NOMO-1 treated with DMSO at 0.1 percent for 48 hours (cell line): ENCODE data around the gene TRUB2.
"Not testable (repeated sequence)": the region's sequence is repeated elsewhere in the genome, so short reads cannot be mapped to it uniquely, and the experiment has no call there.

Experiments used
- DNase-seq: peaks from one replicate; lab custom pipeline; 2025; ENCODE audit not compliant: unreplicated experiment; lab: John Stamatoyannopoulos, UW

Gene TRUB2

DNA sequence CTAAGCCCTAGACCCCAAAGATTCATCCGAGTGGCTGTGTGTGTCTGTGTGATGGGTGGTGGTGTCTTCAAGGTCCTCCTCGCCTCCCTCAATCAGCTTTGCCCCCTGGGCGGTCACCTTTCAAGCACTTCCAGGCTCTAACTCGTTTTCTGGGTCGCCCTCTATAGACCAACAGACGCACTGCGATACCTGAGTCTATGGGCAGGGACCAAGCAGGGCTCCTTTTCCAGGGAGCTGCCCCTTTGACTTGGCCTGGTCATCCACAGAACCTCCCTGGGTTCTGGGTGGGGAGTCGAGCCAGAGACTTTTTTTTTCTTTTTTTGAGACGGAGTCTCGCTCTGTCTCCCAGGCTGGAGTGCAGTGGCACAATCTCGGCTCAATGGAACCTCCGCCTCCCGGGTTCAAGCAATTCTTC lies 19.2 kb upstream of the TRUB2 start:
- peak; percentile 74 for DNase-seq

DNA sequence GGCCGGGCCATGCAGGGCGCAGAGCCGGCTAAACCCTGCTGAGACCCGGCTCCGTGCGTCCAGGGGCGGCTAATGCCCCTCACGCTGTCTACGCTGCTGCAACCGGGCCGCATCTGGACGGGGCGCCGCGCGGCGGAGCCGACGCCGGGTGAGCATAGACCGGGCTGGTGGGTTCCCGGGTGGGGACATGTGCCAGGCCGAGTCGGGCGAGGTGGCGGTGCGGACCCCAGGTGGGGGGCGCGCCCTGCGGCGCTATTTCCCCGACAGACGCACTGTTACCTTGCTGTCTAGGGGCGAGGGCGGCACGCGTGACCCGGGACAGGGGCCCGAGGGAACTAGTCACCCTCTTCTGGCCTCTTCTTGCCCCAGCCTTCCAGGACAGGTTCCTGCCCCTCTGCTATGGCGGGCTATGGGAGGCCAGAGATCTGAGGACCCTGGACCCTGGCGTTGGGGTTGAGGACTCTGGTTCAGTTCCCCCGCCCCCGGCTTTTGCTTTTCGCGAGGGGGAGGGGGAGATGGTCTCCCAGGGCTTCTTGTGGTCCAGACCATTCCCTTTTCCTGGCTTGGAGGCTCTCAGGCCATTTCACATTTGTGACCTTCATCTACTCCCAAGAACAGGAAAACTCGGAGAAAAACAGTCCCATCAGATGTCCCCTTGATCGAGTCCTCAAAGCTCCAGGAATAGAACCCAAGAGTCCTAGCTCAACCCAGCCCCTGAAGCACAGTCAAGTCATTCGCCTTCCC lies 18.6 kb upstream of the TRUB2 start:
- DNase-seq: no peak

GRCh38 chr9:128339761-128340690 lies 17.8 kb upstream of the TRUB2 start, which contains the start of gene SLC27A4:
TSS of gene SLC27A4 (plus strand) at chr9:128340527. CDS start at chr9:128343133, 2,606 bp downstream.
- peak; percentile 60 for DNase-seq

- not testable (repeated sequence) for DNase-seq
Observed at GRCh38 chr9:128338852-128339614, 16.8 kb upstream of the TRUB2 start.

- no peak for DNase-seq
Observed at GRCh38 chr9:128337936-128338335, 15.7 kb upstream of the TRUB2 start.

GRCh38 chr9:128335914-128336313 lies 13.7 kb upstream of the TRUB2 start:
- DNase-seq: no peak

- DNase-seq: no peak
Observed at GRCh38 chr9:128335161-128335560, 12.9 kb upstream of the TRUB2 start.

DNA sequence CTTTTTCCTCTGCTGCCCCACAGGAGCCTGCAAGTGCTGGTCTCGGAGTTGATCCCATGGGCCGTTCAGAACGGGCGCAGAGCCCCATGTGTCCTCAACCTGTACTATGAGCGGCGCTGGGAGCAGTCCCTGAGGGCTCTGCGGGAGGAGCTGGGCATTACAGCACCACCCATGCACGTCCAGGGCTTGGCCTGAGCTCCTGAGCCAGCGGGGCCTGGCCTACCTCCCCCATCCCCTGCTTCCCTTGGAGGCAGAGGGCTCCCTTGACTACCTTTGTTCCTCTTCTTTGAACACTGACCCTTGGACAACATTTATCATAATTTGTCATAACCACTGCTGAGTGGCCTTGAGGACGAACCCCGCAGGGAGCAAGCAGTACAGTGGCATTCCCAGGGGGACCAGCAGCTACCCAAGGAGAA lies 11.2 kb upstream of the TRUB2 start:
- DNase-seq: no peak

DNA sequence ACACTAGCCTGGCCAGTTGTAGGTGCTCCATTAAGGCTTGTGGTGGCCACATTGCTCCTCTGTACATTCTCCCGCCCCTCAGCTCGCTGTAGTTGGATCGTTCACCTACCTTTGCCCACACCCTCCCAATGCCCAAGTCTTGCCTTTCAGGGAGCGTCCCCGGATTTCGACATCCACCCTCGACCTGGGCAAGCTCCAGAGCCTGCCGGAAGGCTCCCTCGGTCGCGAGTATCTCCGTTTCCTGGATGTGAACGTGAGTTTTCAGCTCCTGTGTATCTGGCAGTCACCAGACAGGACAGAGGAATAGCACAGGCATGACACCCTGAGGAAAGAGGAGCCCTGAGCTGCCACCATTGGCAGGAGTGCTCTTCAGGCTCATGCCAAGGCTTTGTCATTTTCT lies 3.4 kb upstream of the TRUB2 start:
- no peak for DNase-seq

DNA sequence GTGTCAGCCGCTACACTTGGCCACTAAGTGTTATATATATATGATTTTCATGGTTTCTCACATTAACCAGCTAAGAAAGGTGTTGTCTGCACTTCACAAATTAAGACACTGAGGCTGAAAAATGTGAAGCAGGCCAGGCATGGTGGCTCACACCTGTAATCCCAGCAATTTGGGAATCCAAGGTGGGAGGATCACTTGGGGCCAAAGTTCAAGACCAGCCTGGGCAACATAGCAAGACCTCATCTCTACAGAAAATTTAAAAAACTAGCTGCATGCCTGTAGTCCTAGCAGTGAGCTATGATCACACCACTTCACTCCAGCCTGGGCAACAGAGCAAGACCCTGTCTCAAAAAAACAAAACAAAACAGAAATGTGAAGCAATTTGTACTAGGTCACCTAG lies 2.2 kb upstream of the TRUB2 start:
- no peak for DNase-seq

- no peak for DNase-seq
Observed at GRCh38 chr9:128323791-128324190, 1.5 kb upstream of the TRUB2 start.

GRCh38 chr9:128323212-128323730 lies 1.0 kb upstream of the TRUB2 start:
- peak; percentile 17 for DNase-seq

GRCh38 chr9:128321879-128322403 lies 306 bp downstream of the TRUB2 start:
- DNase-seq: no peak

DNA sequence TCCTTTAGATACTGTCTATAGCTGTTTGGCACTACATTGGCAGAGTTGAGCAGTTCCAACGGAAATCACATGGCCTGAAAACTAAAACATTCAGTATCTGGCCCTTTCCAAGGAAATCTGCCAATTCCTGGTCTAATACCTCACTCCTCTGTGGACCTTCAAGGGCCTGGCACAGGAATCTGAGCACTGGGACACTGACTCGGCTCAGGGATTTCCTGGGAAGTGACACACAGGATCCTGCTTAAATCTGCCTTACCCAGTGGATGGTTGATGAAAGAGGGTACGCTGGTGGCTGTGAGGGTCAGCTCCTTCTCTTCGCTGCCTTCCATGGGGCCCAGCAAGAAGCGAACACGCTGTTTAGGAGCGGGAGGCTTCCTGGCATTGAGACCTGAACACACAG lies 904 bp downstream of the TRUB2 start:
- DNase-seq: no peak

- DNase-seq: no peak
Observed at GRCh38 chr9:128317629-128318028, 4.6 kb downstream of the TRUB2 start.

DNA sequence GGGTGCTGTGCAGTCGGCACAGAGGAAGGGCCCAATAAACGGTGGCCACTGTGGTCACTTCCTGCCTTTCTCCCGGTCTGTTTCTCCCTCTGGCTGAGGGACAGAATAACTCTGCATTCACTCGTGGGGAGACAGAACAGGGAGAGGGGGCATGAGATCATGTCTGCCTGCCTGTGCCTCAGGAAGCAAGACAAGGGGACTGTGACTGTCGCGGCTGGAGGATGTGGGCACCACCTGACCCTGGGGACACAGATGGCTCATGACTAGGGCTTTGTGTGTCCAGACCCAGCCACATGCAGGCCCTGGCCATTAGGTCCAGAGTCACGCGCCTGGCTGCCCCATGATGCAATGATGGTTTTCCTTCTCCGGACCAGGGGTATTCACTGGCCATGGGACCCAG lies 5.8 kb downstream of the TRUB2 start:
- no peak for DNase-seq

GRCh38 chr9:128314697-128315096 lies 7.5 kb downstream of the TRUB2 start:
- DNase-seq: no peak

- DNase-seq: no peak
Observed at GRCh38 chr9:128310461-128310860, 11.8 kb downstream of the TRUB2 start.

DNA sequence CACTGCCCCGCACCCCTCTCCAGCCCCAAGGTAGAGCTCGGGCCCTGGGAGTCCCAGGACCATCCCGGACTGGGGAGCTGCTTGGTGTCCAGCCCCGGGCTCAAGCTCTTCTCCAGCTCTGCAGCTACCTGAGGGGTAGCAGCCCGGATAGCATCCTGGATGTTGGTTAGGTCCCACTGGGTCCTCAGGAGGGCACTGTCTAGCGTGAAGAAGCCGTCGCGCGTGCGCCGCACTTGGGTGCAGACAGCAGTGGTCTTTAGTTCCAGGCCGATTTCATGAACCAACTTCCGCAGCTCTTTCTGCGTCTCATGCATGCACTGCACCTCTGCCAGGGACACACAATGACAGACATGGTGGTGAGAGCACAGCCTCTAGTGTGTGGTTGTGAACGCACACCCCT lies 12.7 kb downstream of the TRUB2 start:
- no peak for DNase-seq

GRCh38 chr9:128304971-128305288 lies 17.3 kb downstream of the TRUB2 start:
- DNase-seq: no peak
